Stimulated activated CD4-positive, alpha-beta T cell treated with anti-CD3 and anti-CD28 coated beads, TNF-alpha, amount 100 ng/mL, for 48 hours (primary cell): ENCODE measurements around the gene COQ7.

ENCODE experiments used
- DNase-seq, 3 donors: peaks; one replicate each; pipeline ENCODE4 v3.0.0-alpha.2; 2020; ENCODE audit warnings: low read depth in 3 of 3

Gene COQ7

GRCh38 chr16:19067349-19068236, at the start of gene COQ7:
TSS of gene COQ7 (plus strand) at chr16:19067614. CDS start at chr16:19067665, 51 bp downstream.
- peak; percentile 95 to 98 (median 96) for DNase-seq

- no peak for DNase-seq
Observed at GRCh38 chr16:19020689-19021088, 46.7 kb upstream of the COQ7 start.

GRCh38 chr16:19021747-19022146, 45.7 kb upstream of the COQ7 start:
- no peak for DNase-seq

- DNase-seq, result no peak
Observed at GRCh38 chr16:19027416-19027815, 40.0 kb upstream of the COQ7 start.

GRCh38 chr16:19029980-19030379, 37.4 kb upstream of the COQ7 start:
- DNase-seq, result no peak

- DNase-seq, result no peak
Observed at GRCh38 chr16:19031738-19032137, 35.7 kb upstream of the COQ7 start.

GRCh38 chr16:19033761-19034160, 33.7 kb upstream of the COQ7 start:
- no peak for DNase-seq

GRCh38 chr16:19040400-19040799, 27.0 kb upstream of the COQ7 start:
- no peak for DNase-seq

GRCh38 chr16:19044769-19045168, 22.6 kb upstream of the COQ7 start:
- no peak for DNase-seq

- no peak for DNase-seq
Observed at GRCh38 chr16:19046062-19046461, 21.4 kb upstream of the COQ7 start.

GRCh38 chr16:19062706-19063105, 4.7 kb upstream of the COQ7 start:
- DNase-seq, result no peak

GRCh38 chr16:19066988-19067348, 446 bp upstream of the COQ7 start:
- DNase-seq, result no peak

- no peak for DNase-seq
Observed at GRCh38 chr16:19068237-19068815, 912 bp downstream of the COQ7 start.

GRCh38 chr16:19071811-19072777, 4.7 kb downstream of the COQ7 start:
- DNase-seq, result peak in 2 of 3 donors; percentile 41 to 43

GRCh38 chr16:19073344-19073743, 5.9 kb downstream of the COQ7 start:
- no peak for DNase-seq

- DNase-seq, result no peak
Observed at GRCh38 chr16:19073863-19074262, 6.4 kb downstream of the COQ7 start.

GRCh38 chr16:19075511-19075910, 8.1 kb downstream of the COQ7 start:
- no peak for DNase-seq

GRCh38 chr16:19077879-19078278, 10.5 kb downstream of the COQ7 start:
- no peak for DNase-seq

- no peak for DNase-seq
Observed at GRCh38 chr16:19083670-19084069, 16.3 kb downstream of the COQ7 start.

GRCh38 chr16:19084139-19084538, 16.7 kb downstream of the COQ7 start:
- no peak for DNase-seq

- no peak for DNase-seq
Observed at GRCh38 chr16:19084879-19085278, 17.5 kb downstream of the COQ7 start.

- no peak for DNase-seq
Observed at GRCh38 chr16:19085679-19086200, 18.3 kb downstream of the COQ7 start.
